K562 (cell line): Measurements from ENCODE around the gene SLC7A9. TPM values are rescaled to one million over a fixed set of nuclear protein-coding genes. Genes with fewer than 3 reads are reported as not detected.

ENCODE experiments used
- ATAC-seq: fragments of 200-7000 bp; cut with Tn5 transposase; 3 replicates; pipeline ENCODE4 v1.9.1; 2020; ENCODE audit warnings: moderate library complexity
- BruUV-seq: library from RNA; stranded (reverse); fragments of 400-500 nt; replicated peaks from 2 replicates; lab custom pipeline; 2021; lab: Mats Ljungman, UMichigan
- CTCF ChIA-PET: fragments of 300-600 bp; formaldehyde crosslinking; extraction: SDS; loops from one replicate; lab custom pipeline; 2021; ENCODE audit warnings: low intra/inter-chr PET ratio; lab: Yijun Ruan, JAX
- POLR2A ChIA-PET: fragments of 300-600, 350-650 bp; sonication (Branson Sonifier 250); formaldehyde crosslinking; extraction: SDS; loops from one replicate; lab custom pipeline; 2021; ENCODE audit warnings: antibody characterized with exemption, inconsistent platforms; lab: Yijun Ruan, JAX
- DNase-seq, 4 experiments: peaks; one replicate each; pipeline versions ENCODE4 v3.0.0 to v3.0.0-alpha.2; 2011 to 2018; ENCODE audit warnings: low spot score in 3 of 4, mixed read lengths in 3 of 4; ENCODE audit errors: extremely low read depth in 1 of 4
- FAIRE-seq: peaks from 2 replicates; lab custom pipeline; 2011; peaks lifted over from hg19 to GRCh38; lab: Jason Lieb, UNC
- H2AFZ ChIP-seq: 2 replicates; pipeline ENCODE4 v1.6.0; 2011; ENCODE audit warnings: low read depth, low read length, control low read depth, inconsistent platforms
- H3K27ac ChIP-seq: fragments of 200-600 bp; 3 replicates; pipeline ENCODE4 v1.8.0; 2011; ENCODE audit warnings: low read depth, mild to moderate bottlenecking, control low read depth, inconsistent platforms, low read length, moderate library complexity, mixed read lengths; ENCODE audit errors: extremely low read depth
- H3K27me3 ChIP-seq, 2 experiments: fragments of 300-600 bp in 1 of 2; 2 replicates in 1 of 2; 3 replicates in 1 of 2; pipeline versions ENCODE4 v1.6.0 to v1.8.0; 2011; ENCODE audit warnings: inconsistent platforms in 2 of 2, low read length in 2 of 2, mild to moderate bottlenecking in 1 of 2, mixed read lengths in 1 of 2, moderate library complexity in 1 of 2; ENCODE audit not compliant: control insufficient read depth in 2 of 2, insufficient read depth in 2 of 2
- H3K36me3 ChIP-seq: fragments of 300-600 bp; 3 replicates; pipeline ENCODE4 v1.8.0; 2011; ENCODE audit warnings: mild to moderate bottlenecking, low read length, inconsistent platforms; ENCODE audit not compliant: control insufficient read depth, insufficient read depth
- H3K4me1 ChIP-seq, 2 experiments: fragments of 200-600 bp in 1 of 2; replicated peaks in 1 of 2; 2 replicates in 1 of 2; 3 replicates in 1 of 2; pipeline versions ENCODE4 v1.5.1 to v1.8.0; 2011; ENCODE audit warnings: inconsistent platforms in 2 of 2, low read length in 2 of 2, mild to moderate bottlenecking in 1 of 2, mixed read lengths in 1 of 2, moderate library complexity in 1 of 2; ENCODE audit not compliant: control insufficient read depth in 2 of 2, insufficient read depth in 2 of 2
- H3K4me2 ChIP-seq: 2 replicates; pipeline ENCODE4 v1.6.1; 2011; ENCODE audit warnings: low read length, control low read depth, inconsistent platforms, mixed read lengths; ENCODE audit not compliant: insufficient read depth
- H3K4me3 ChIP-seq: fragments of 200-600 bp; sonication (generic), shearing (Covaris generic); 2 replicates; pipeline ENCODE4 v1.5.1; 2016; ENCODE audit warnings: control low read depth, inconsistent platforms
- H3K79me2 ChIP-seq: fragments of 200-600 bp; 3 replicates; pipeline ENCODE4 v1.8.0; 2011; ENCODE audit warnings: low read length, inconsistent platforms; ENCODE audit not compliant: control insufficient read depth, insufficient read depth
- H3K9ac ChIP-seq, 2 experiments: 2 replicates each; pipeline versions ENCODE4 v1.6.0 to v1.6.1; 2011; ENCODE audit warnings: low read depth in 2 of 2, low read length in 2 of 2, control low read depth in 1 of 2, inconsistent platforms in 1 of 2, mild to moderate bottlenecking in 1 of 2, mixed read lengths in 1 of 2; ENCODE audit not compliant: insufficient read depth in 1 of 2
- H3K9me1 ChIP-seq: one replicate; pipeline ENCODE4 v1.6.0; 2011; ENCODE audit warnings: inconsistent platforms, mild to moderate bottlenecking, low read length, moderate library complexity; ENCODE audit not compliant: control insufficient read depth, insufficient read depth
- H3K9me3 ChIP-seq: replicated peaks from 2 replicates; pipeline ENCODE4 v1.5.1; 2011; ENCODE audit warnings: low read depth, low read length, inconsistent platforms; ENCODE audit not compliant: control insufficient read depth, insufficient read depth
- H4K20me1 ChIP-seq: replicated peaks from 2 replicates; pipeline ENCODE4 v1.6.1; 2011; ENCODE audit warnings: low read length, inconsistent platforms, mixed read lengths; ENCODE audit not compliant: control insufficient read depth, insufficient read depth
- CBX2 ChIP-seq: fragments of 200-600 bp; sonication (generic); IDR thresholded peaks from one replicate; pipeline ENCODE4 v1.6.1; 2012; ENCODE audit warnings: mild to moderate bottlenecking, low read length, inconsistent platforms; ENCODE audit not compliant: insufficient read depth, poor library complexity, severe bottlenecking
- HNRNPL ChIP-seq: fragments of 200-400 bp; formaldehyde crosslinking; IDR thresholded peaks from 2 replicates; pipeline ENCODE4 v1.6.1; 2017; ENCODE audit warnings: low read depth, mild to moderate bottlenecking, low read length
- KLF13 ChIP-seq: fragments of 450-650 bp; IDR thresholded peaks from 2 replicates; pipeline ENCODE4 v1.6.1; 2016; ENCODE audit warnings: missing genetic modification characterization, low read depth, mild to moderate bottlenecking, missing compliant biosample characterization, moderate library complexity, borderline replicate concordance
- SMARCA4 ChIP-seq: fragments of 450-650 bp; IDR thresholded peaks from 2 replicates; pipeline ENCODE4 v1.6.1; 2016
- THRB ChIP-seq: fragments of 450-650 bp; formaldehyde crosslinking; conservative IDR thresholded peaks from 2 replicates; pipeline ENCODE4 v1.4.0; 2022; ENCODE audit warnings: mild to moderate bottlenecking, missing genetic modification characterization
- ZNF253 ChIP-seq: fragments of 250-450 bp; sonication (Bioruptor Pico); conservative IDR thresholded peaks from 2 replicates; pipeline ENCODE4 v1.6.1; 2021; ENCODE audit warnings: mild to moderate bottlenecking
- WGBS: fragments of 100-300 bp; shearing (Covaris generic); methylation state at CpG from one replicate; pipeline ENCODE4 v1.1.6; 2016; ENCODE audit warnings: low coverage, mixed read lengths; ENCODE audit not compliant: insufficient coverage; ENCODE audit errors: missing lambda C conversion rate; 5-methylcytosine and 5-hydroxymethylcytosine counted together
- in situ Hi-C: fragments of 300-500 bp; cut with MboI; formaldehyde crosslinking; loops from 4 replicates; pipeline ENCODE4 v1.15.0; 2018; ENCODE audit warnings: inconsistent platforms, mixed read lengths
- intact Hi-C: fragments of 100-400 bp; cut with micrococcal nuclease; formaldehyde crosslinking; loops from 2 replicates; pipeline ENCODE4 v1.14.2; 2022
- polyA plus RNA-seq, 8 experiments: library from polyadenylated mRNA; depleted of rRNA in 4 of 8; stranded (reverse) in 5 of 8; unstranded in 3 of 8; fragments of >200 nt; fragmentation: Nextera tagmentation in 2 of 8; fragmentation: Illumina TruSeq in 1 of 8; extraction: Ambion mirVana in 2 of 8; extraction: Trizol in 1 of 8; gene quantifications; 2 replicates each; pipeline versions ENCODE4 v1.2.1 to v1.2.3, GENCODE V29; 2011 to 2014; ENCODE audit warnings: inconsistent platforms in 1 of 8, missing spikeins in 1 of 8
- total RNA-seq, 7 experiments: library from RNA; depleted of rRNA in 6 of 7; stranded (reverse); fragments of >200 nt in 6 of 7; fragmentation: Illumina TruSeq in 2 of 7; extraction: Trizol in 2 of 7; gene quantifications; 2 replicates each; pipeline versions ENCODE4 v1.2.1 to v1.2.3, GENCODE V29; 2011 to 2021; ENCODE audit warnings: low replicate concordance in 1 of 7

The SLC7A9 gene
- total and polyA plus RNA-seq, 9 of the 15 experiments (the other 6 are each of a cell fraction or from before 2014, with no cell fraction given): not detected

GRCh38 chr19:32829345-32829896 lies 40.1 kb downstream of the SLC7A9 start:
- intact Hi-C loops (no loop called here), in situ Hi-C loops (no loop called here)
- H3K9me1 ChIP-seq: no peaks in the 10 kb centered on the region
- no peak for ATAC-seq
- 0 out of 5 replicates have a peak, but pooled peaks cover 0 to 6% of the 10 kb centered on the region in 2 experiments for H3K4me1 ChIP-seq
- ChIA-PET CTCF (no interaction called here), POLR2A (interaction anchor here (2.8 kb wide), 1 partner anchor 10 kb away, joined by 9 read pairs; no protein-coding TSS in a partner anchor)
- FAIRE-seq: no peak
- BruUV-seq: no TSS peak
- DNase-seq: no peak
- TF ChIP-seq THRB (CRISPR knock-in tag) (no peak), HNRNPL (no peak), SMARCA4 (no peak), KLF13 (tag) (no peak), CBX2 (no peak), ZNF253 (CRISPR knock-in tag) (no peak)
- H3K4me3 ChIP-seq: no peak overlapping the region
- no peak overlapping the region for H3K4me2 ChIP-seq
- no peaks in the 10 kb centered on the region for H3K79me2 ChIP-seq
- peaks cover 52 to 62% of the 10 kb centered on the region in 2 experiments for H3K27me3 ChIP-seq
- H3K36me3 ChIP-seq: no peaks in the 10 kb centered on the region
- no peak overlapping the region for H2AFZ ChIP-seq
- no peak overlapping the region for H3K9ac ChIP-seq
- no peak overlapping the region for H3K27ac ChIP-seq
- H3K9me3 ChIP-seq: no peaks in the 10 kb centered on the region
- 3% methylated on average over 10 of the region's 10 CpGs for WGBS
- H4K20me1 ChIP-seq: no peaks in the 10 kb centered on the region
